Measurements from ENCODE around the gene DCAF8L2. TPM values are rescaled to one million over a fixed set of nuclear protein-coding genes. Genes with fewer than 3 reads are reported as not detected.
"Not testable (repeated sequence)": the region's sequence is repeated elsewhere in the genome, so short reads cannot be mapped to it uniquely, and the experiment has no call there.

Gene DCAF8L2
- total RNA-seq, 2 experiments from 2014 or later = not detected

- TF ChIP-seq CTCF (IDR thresholded peaks at IDR 0.05) = no peak
- Mint-ChIP-seq H3K27me3 (no peaks in the 10 kb centered on the region), H3K27ac (no peak overlapping the region), H3K9me3 (peaks cover 3% of the 10 kb centered on the region), H3K4me3 (no peak overlapping the region), H3K4me1 (ENCODE audit: low read depth) (no peaks in the 10 kb centered on the region), H3K36me3 (ENCODE audit: low read depth) (no peaks in the 10 kb centered on the region)
- no peak for ATAC-seq
- POLR2A ChIA-PET = no interaction called here
- intact Hi-C loops (cut with micrococcal nuclease) = no loop called here
- DNase-seq = no peak
- CTCF ChIA-PET = no interaction called here
Observed at GRCh38 chrX:27728291-27728690, 138.1 kb downstream of the DCAF8L2 start.

- intact Hi-C loops (cut with micrococcal nuclease) = no loop called here
- Mint-ChIP-seq H3K27ac (no peak overlapping the region), H3K4me1 (ENCODE audit: low read depth) (no peaks in the 10 kb centered on the region), H3K27me3 (no peaks in the 10 kb centered on the region), H3K9me3 (peaks cover 3% of the 10 kb centered on the region), H3K36me3 (ENCODE audit: low read depth) (no peaks in the 10 kb centered on the region), H3K4me3 (no peak overlapping the region)
- CTCF ChIA-PET = no interaction called here
- no peak for TF ChIP-seq CTCF (IDR thresholded peaks at IDR 0.05)
- POLR2A ChIA-PET = no interaction called here
- no peak for DNase-seq
- no peak for ATAC-seq
Observed at GRCh38 chrX:27731962-27732361, 141.8 kb downstream of the DCAF8L2 start.

DNA sequence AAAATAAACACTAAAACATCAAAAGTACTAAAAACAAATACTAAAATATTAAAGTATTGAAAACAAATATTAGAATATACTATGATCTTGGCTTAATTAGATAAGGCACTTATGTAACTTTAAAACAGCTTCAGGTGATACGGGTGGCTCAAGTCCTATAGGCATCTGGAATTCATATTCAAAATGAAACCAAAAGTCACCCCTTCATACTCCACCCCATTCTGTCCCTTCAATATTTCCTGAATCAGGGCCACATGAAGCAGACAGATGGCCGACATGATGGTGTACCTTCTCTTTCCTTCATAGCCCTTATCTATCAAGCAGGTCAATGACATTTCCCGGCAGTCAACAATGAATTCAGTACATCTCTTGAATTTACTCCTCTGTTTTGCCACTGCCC lies 145.8 kb downstream of the DCAF8L2 start:
- no peak for TF ChIP-seq CTCF (IDR thresholded peaks at IDR 0.05)
- H3K4me3 Mint-ChIP-seq = no peak overlapping the region
- intact Hi-C loops (cut with micrococcal nuclease) = no loop called here
- no peak for ATAC-seq
- POLR2A ChIA-PET = no interaction called here
- CTCF ChIA-PET = no interaction called here
- peaks cover 3% of the 10 kb centered on the region for H3K9me3 Mint-ChIP-seq
- no peak for DNase-seq
- no peak overlapping the region for H3K27ac Mint-ChIP-seq
- no peaks in the 10 kb centered on the region for H3K27me3 Mint-ChIP-seq
- no peaks in the 10 kb centered on the region for H3K4me1 Mint-ChIP-seq (ENCODE audit: low read depth)
- no peaks in the 10 kb centered on the region for H3K36me3 Mint-ChIP-seq (ENCODE audit: low read depth)

DNA sequence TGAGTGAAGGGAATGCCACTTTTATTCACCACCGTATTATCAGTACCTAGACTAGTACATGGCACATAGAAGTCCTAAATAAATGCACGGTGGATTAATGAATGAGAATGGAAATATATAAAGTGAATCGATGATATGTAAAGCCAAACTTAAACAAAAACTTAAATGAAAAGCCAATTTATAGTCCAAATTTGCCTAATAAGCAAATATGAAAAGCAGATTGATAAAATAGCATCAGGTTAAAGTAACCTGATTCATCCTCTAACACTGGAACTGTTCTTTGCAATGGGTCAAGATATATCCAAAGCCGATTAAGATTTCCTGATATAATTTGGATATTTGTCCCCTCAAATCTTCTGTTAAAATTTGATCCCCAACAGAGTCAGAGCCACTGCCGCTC lies 150.8 kb downstream of the DCAF8L2 start:
- TF ChIP-seq CTCF (IDR thresholded peaks at IDR 0.05) = no peak
- no peaks in the 10 kb centered on the region for H3K9me3 Mint-ChIP-seq
- no peak overlapping the region for H3K27ac Mint-ChIP-seq
- H3K4me1 Mint-ChIP-seq (ENCODE audit: low read depth) = no peaks in the 10 kb centered on the region
- ATAC-seq (no peak), DNase-seq (no peak)
- no peaks in the 10 kb centered on the region for H3K36me3 Mint-ChIP-seq (ENCODE audit: low read depth)
- ChIA-PET POLR2A (no interaction called here), CTCF (no interaction called here)
- H3K27me3 Mint-ChIP-seq = no peaks in the 10 kb centered on the region
- no peak overlapping the region for H3K4me3 Mint-ChIP-seq
- intact Hi-C loops (cut with micrococcal nuclease) = no loop called here

- intact Hi-C loops (cut with micrococcal nuclease); CTCF ChIA-PET; H3K9me3 Mint-ChIP-seq: not testable (repeated sequence)
Observed at GRCh38 chrX:27743521-27743920, 153.4 kb downstream of the DCAF8L2 start.

GRCh38 chrX:27746516-27746915 lies 156.4 kb downstream of the DCAF8L2 start:
- no peak for ATAC-seq
- Mint-ChIP-seq H3K27ac (no peak overlapping the region), H3K4me3 (no peak overlapping the region), H3K27me3 (no peaks in the 10 kb centered on the region), H3K4me1 (ENCODE audit: low read depth) (no peaks in the 10 kb centered on the region), H3K9me3 (no peaks in the 10 kb centered on the region), H3K36me3 (ENCODE audit: low read depth) (no peaks in the 10 kb centered on the region)
- TF ChIP-seq CTCF (IDR thresholded peaks at IDR 0.05) = no peak
- CTCF ChIA-PET = no interaction called here
- POLR2A ChIA-PET = no interaction called here
- intact Hi-C loops (cut with micrococcal nuclease) = no loop called here
- DNase-seq = no peak

More at GRCh38 chrX:27743521-27743920, 153.4 kb downstream of the DCAF8L2 start:
- ATAC-seq; H3K27me3 Mint-ChIP-seq; H3K4me3 Mint-ChIP-seq; H3K36me3 Mint-ChIP-seq (ENCODE audit: low read depth); H3K4me1 Mint-ChIP-seq (ENCODE audit: low read depth); POLR2A ChIA-PET; DNase-seq; H3K27ac Mint-ChIP-seq: not testable (repeated sequence)

DNA sequence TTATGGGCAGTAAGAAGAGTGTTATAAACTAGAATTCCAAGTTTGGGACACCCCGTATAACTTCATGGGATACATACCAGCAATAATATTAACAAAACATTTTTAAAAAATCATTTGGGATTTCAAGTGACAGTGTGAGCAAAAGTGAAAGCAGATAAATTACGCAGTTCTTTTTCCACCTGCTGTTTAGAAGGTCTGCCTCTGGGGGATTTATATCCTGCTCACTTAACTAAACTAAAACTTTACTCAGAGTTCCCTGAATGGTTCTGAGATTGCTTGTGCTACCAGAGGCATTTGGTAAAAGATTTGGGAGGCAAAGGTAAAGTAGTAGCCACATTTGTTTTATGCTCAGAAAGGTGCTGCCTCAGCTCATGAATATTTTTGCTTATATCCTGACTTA lies 160.2 kb downstream of the DCAF8L2 start:
- not testable (repeated sequence) for ATAC-seq

More for the DNA sequence above, 160.2 kb downstream of the DCAF8L2 start:
- H3K4me3 Mint-ChIP-seq; H3K9me3 Mint-ChIP-seq; intact Hi-C loops (cut with micrococcal nuclease); CTCF ChIA-PET; H3K27me3 Mint-ChIP-seq; H3K36me3 Mint-ChIP-seq (ENCODE audit: low read depth); H3K27ac Mint-ChIP-seq; POLR2A ChIA-PET; H3K4me1 Mint-ChIP-seq (ENCODE audit: low read depth); DNase-seq: not testable (repeated sequence)
